K562 (cell line): ENCODE results near the gene MAP2K7. TPM values are rescaled to one million over a fixed set of nuclear protein-coding genes. Genes with fewer than 3 reads are reported as not detected.

Source experiments
- ATAC-seq: fragments of 200-7000 bp; cut with Tn5 transposase; 3 replicates; pipeline ENCODE4 v1.9.1; 2020; ENCODE audit warnings: moderate library complexity
- BruUV-seq: library from RNA; stranded (reverse); fragments of 400-500 nt; replicated peaks from 2 replicates; lab custom pipeline; 2021; lab: Mats Ljungman, UMichigan
- CTCF ChIA-PET: fragments of 300-600 bp; formaldehyde crosslinking; extraction: SDS; loops from one replicate; lab custom pipeline; 2021; ENCODE audit warnings: low intra/inter-chr PET ratio; lab: Yijun Ruan, JAX
- POLR2A ChIA-PET: fragments of 300-600, 350-650 bp; sonication (Branson Sonifier 250); formaldehyde crosslinking; extraction: SDS; loops from one replicate; lab custom pipeline; 2021; ENCODE audit warnings: antibody characterized with exemption, inconsistent platforms; lab: Yijun Ruan, JAX
- DNase-seq, 4 experiments: peaks; one replicate each; pipeline versions ENCODE4 v3.0.0 to v3.0.0-alpha.2; 2011 to 2018; ENCODE audit warnings: low spot score in 3 of 4, mixed read lengths in 3 of 4; ENCODE audit errors: extremely low read depth in 1 of 4
- FAIRE-seq: peaks from 2 replicates; lab custom pipeline; 2011; peaks lifted over from hg19 to GRCh38; lab: Jason Lieb, UNC
- H2AFZ ChIP-seq: 2 replicates; pipeline ENCODE4 v1.6.0; 2011; ENCODE audit warnings: low read depth, low read length, control low read depth, inconsistent platforms
- H3K27ac ChIP-seq: fragments of 200-600 bp; 3 replicates; pipeline ENCODE4 v1.8.0; 2011; ENCODE audit warnings: low read depth, mild to moderate bottlenecking, control low read depth, inconsistent platforms, low read length, moderate library complexity, mixed read lengths; ENCODE audit errors: extremely low read depth
- H3K27me3 ChIP-seq, 2 experiments: fragments of 300-600 bp in 1 of 2; 2 replicates in 1 of 2; 3 replicates in 1 of 2; pipeline versions ENCODE4 v1.6.0 to v1.8.0; 2011; ENCODE audit warnings: inconsistent platforms in 2 of 2, low read length in 2 of 2, mild to moderate bottlenecking in 1 of 2, mixed read lengths in 1 of 2, moderate library complexity in 1 of 2; ENCODE audit not compliant: control insufficient read depth in 2 of 2, insufficient read depth in 2 of 2
- H3K36me3 ChIP-seq: fragments of 300-600 bp; 3 replicates; pipeline ENCODE4 v1.8.0; 2011; ENCODE audit warnings: mild to moderate bottlenecking, low read length, inconsistent platforms; ENCODE audit not compliant: control insufficient read depth, insufficient read depth
- H3K4me1 ChIP-seq, 2 experiments: fragments of 200-600 bp in 1 of 2; replicated peaks in 1 of 2; 2 replicates in 1 of 2; 3 replicates in 1 of 2; pipeline versions ENCODE4 v1.5.1 to v1.8.0; 2011; ENCODE audit warnings: inconsistent platforms in 2 of 2, low read length in 2 of 2, mild to moderate bottlenecking in 1 of 2, mixed read lengths in 1 of 2, moderate library complexity in 1 of 2; ENCODE audit not compliant: control insufficient read depth in 2 of 2, insufficient read depth in 2 of 2
- H3K4me2 ChIP-seq: 2 replicates; pipeline ENCODE4 v1.6.1; 2011; ENCODE audit warnings: low read length, control low read depth, inconsistent platforms, mixed read lengths; ENCODE audit not compliant: insufficient read depth
- H3K4me3 ChIP-seq: fragments of 200-600 bp; sonication (generic), shearing (Covaris generic); 2 replicates; pipeline ENCODE4 v1.5.1; 2016; ENCODE audit warnings: control low read depth, inconsistent platforms
- H3K79me2 ChIP-seq: fragments of 200-600 bp; 3 replicates; pipeline ENCODE4 v1.8.0; 2011; ENCODE audit warnings: low read length, inconsistent platforms; ENCODE audit not compliant: control insufficient read depth, insufficient read depth
- H3K9ac ChIP-seq, 2 experiments: 2 replicates each; pipeline versions ENCODE4 v1.6.0 to v1.6.1; 2011; ENCODE audit warnings: low read depth in 2 of 2, low read length in 2 of 2, control low read depth in 1 of 2, inconsistent platforms in 1 of 2, mild to moderate bottlenecking in 1 of 2, mixed read lengths in 1 of 2; ENCODE audit not compliant: insufficient read depth in 1 of 2
- H3K9me1 ChIP-seq: one replicate; pipeline ENCODE4 v1.6.0; 2011; ENCODE audit warnings: inconsistent platforms, mild to moderate bottlenecking, low read length, moderate library complexity; ENCODE audit not compliant: control insufficient read depth, insufficient read depth
- H3K9me3 ChIP-seq: replicated peaks from 2 replicates; pipeline ENCODE4 v1.5.1; 2011; ENCODE audit warnings: low read depth, low read length, inconsistent platforms; ENCODE audit not compliant: control insufficient read depth, insufficient read depth
- H4K20me1 ChIP-seq: replicated peaks from 2 replicates; pipeline ENCODE4 v1.6.1; 2011; ENCODE audit warnings: low read length, inconsistent platforms, mixed read lengths; ENCODE audit not compliant: control insufficient read depth, insufficient read depth
- ERF ChIP-seq: fragments of 450-650 bp; formaldehyde crosslinking; IDR thresholded peaks from 2 replicates; pipeline ENCODE4 v1.4.0; 2020; ENCODE audit warnings: mild to moderate bottlenecking, mixed read lengths
- FOXP1 ChIP-seq: sonication (generic); formaldehyde crosslinking; IDR thresholded peaks from 2 replicates; pipeline ENCODE4 v1.8.0; 2022; ENCODE audit warnings: mild to moderate bottlenecking, missing genetic modification reagents
- NELFE ChIP-seq: IDR thresholded peaks from 2 replicates; pipeline ENCODE4 v1.6.1; 2011; ENCODE audit warnings: mild to moderate bottlenecking; ENCODE audit not compliant: insufficient read depth, insufficient read length
- NFE2L1 ChIP-seq: fragments of 450-650 bp; IDR thresholded peaks from 2 replicates; pipeline ENCODE4 v1.6.1; 2016; ENCODE audit warnings: missing genetic modification characterization, low read depth, mild to moderate bottlenecking, missing compliant biosample characterization, moderate library complexity, borderline replicate concordance
- TAF9B ChIP-seq: fragments of 450-650 bp; IDR thresholded peaks from 2 replicates; pipeline ENCODE4 v1.6.1; 2018; ENCODE audit warnings: mild to moderate bottlenecking; ENCODE audit not compliant: partially characterized antibody
- TEAD2 ChIP-seq: fragments of 450-650 bp; IDR thresholded peaks from 2 replicates; pipeline ENCODE4 v1.6.1; 2016; ENCODE audit warnings: missing genetic modification characterization, control low read depth, missing compliant biosample characterization
- ZNF79 ChIP-seq: fragments of 250-450 bp; sonication (Bioruptor Pico); IDR thresholded peaks from 2 replicates; pipeline ENCODE4 v1.4.0; 2020; ENCODE audit warnings: low read depth, mild to moderate bottlenecking, moderate library complexity
- ZSCAN29 ChIP-seq: fragments of 450-650 bp; IDR thresholded peaks from 2 replicates; pipeline ENCODE4 v1.6.1; 2017
- WGBS: fragments of 100-300 bp; shearing (Covaris generic); methylation state at CpG from one replicate; pipeline ENCODE4 v1.1.6; 2016; ENCODE audit warnings: low coverage, mixed read lengths; ENCODE audit not compliant: insufficient coverage; ENCODE audit errors: missing lambda C conversion rate; 5-methylcytosine and 5-hydroxymethylcytosine counted together
- in situ Hi-C: fragments of 300-500 bp; cut with MboI; formaldehyde crosslinking; loops from 4 replicates; pipeline ENCODE4 v1.15.0; 2018; ENCODE audit warnings: inconsistent platforms, mixed read lengths
- intact Hi-C: fragments of 100-400 bp; cut with micrococcal nuclease; formaldehyde crosslinking; loops from 2 replicates; pipeline ENCODE4 v1.14.2; 2022
- polyA plus RNA-seq, 8 experiments: library from polyadenylated mRNA; depleted of rRNA in 4 of 8; stranded (reverse) in 5 of 8; unstranded in 3 of 8; fragments of >200 nt; fragmentation: Nextera tagmentation in 2 of 8; fragmentation: Illumina TruSeq in 1 of 8; extraction: Ambion mirVana in 2 of 8; extraction: Trizol in 1 of 8; gene quantifications; 2 replicates each; pipeline versions ENCODE4 v1.2.1 to v1.2.3, GENCODE V29; 2011 to 2014; ENCODE audit warnings: inconsistent platforms in 1 of 8, missing spikeins in 1 of 8
- total RNA-seq, 7 experiments: library from RNA; depleted of rRNA in 6 of 7; stranded (reverse); fragments of >200 nt in 6 of 7; fragmentation: Illumina TruSeq in 2 of 7; extraction: Trizol in 2 of 7; gene quantifications; 2 replicates each; pipeline versions ENCODE4 v1.2.1 to v1.2.3, GENCODE V29; 2011 to 2021; ENCODE audit warnings: low replicate concordance in 1 of 7
- TF ChIP-seq, protein P1 (sequence below): fragments of 450-650 bp; IDR thresholded peaks from 2 replicates; pipeline ENCODE4 v1.6.1; 2016
- TF ChIP-seq, protein P2 (sequence below): fragments of 250-450 bp; sonication (Bioruptor Pico); IDR thresholded peaks from 2 replicates; pipeline ENCODE4 v1.5.0; 2022; ENCODE audit warnings: mild to moderate bottlenecking
- TF ChIP-seq, protein P3 (sequence below), 2 experiments: fragments of 450-650 bp; conservative IDR thresholded peaks; 2 replicates each; pipeline ENCODE4 v1.6.1; 2017; ENCODE audit warnings: mild to moderate bottlenecking in 2 of 2, moderate library complexity in 2 of 2
- TF ChIP-seq, protein P4 (sequence below): sonication (generic); formaldehyde crosslinking; IDR thresholded peaks from 2 replicates; pipeline ENCODE4 v1.8.0; 2023; ENCODE audit warnings: mild to moderate bottlenecking, missing genetic modification reagents

Gene MAP2K7
- total and polyA plus RNA-seq, 9 of the 15 experiments (the other 6 are each of a cell fraction or from before 2014, with no cell fraction given): 0.51 to 45.8 (median 14.1) TPM

DNA sequence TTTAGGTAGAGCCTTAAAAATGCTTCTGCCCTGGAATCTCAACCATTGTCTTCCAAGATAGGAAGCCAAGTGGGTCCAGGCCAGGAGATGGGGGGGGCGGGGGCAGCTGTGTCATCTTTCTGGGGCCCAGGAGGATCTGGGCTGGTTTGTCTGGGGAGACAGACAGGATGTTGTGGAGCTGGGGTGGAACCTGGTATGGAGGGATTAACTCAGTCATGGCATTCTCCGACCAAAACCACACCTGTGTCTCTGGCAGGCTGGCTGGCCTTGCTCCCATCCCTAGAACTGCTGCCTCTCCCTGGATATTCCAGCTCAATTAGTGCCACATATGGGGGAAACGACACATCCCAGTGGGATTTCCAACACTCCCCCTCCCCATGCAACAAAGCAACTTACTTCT, 2.7 kb upstream of the MAP2K7 start:
- no peak overlapping the region for H3K9ac ChIP-seq
- ChIA-PET POLR2A (interaction anchor here (0.5 to 5.3 kb wide), 6 partner anchors 12 to 891 kb away, joined by 3 to 72 read pairs (median 4); partner anchors contain the start of genes LRRC8E and SNAPC2), CTCF (interaction anchor here (1.2 kb wide), 1 partner anchor 48 kb away, joined by 3 read pairs; no protein-coding TSS in a partner anchor)
- no peak for FAIRE-seq
- intact Hi-C loops (no loop called here), in situ Hi-C loops (no loop called here)
- no peaks in the 10 kb centered on the region for H4K20me1 ChIP-seq
- H3K4me2 ChIP-seq: no peak overlapping the region
- peaks cover 13 to 46% of the 10 kb centered on the region in 2 experiments; a peak in 4 of 5 replicates for H3K4me1 ChIP-seq
- no peak for TF ChIP-seq NFE2L1 (tag)
- no peak for TF ChIP-seq TAF9B
- no peak for TF ChIP-seq TEAD2 (tag)
- TF ChIP-seq, protein P1, sequence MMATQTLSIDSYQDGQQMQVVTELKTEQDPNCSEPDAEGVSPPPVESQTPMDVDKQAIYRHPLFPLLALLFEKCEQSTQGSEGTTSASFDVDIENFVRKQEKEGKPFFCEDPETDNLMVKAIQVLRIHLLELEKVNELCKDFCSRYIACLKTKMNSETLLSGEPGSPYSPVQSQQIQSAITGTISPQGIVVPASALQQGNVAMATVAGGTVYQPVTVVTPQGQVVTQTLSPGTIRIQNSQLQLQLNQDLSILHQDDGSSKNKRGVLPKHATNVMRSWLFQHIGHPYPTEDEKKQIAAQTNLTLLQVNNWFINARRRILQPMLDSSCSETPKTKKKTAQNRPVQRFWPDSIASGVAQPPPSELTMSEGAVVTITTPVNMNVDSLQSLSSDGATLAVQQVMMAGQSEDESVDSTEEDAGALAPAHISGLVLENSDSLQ: no peak
- TF ChIP-seq ZSCAN29: no peak
- no peak for TF ChIP-seq FOXP1
- TF ChIP-seq, protein P2, sequence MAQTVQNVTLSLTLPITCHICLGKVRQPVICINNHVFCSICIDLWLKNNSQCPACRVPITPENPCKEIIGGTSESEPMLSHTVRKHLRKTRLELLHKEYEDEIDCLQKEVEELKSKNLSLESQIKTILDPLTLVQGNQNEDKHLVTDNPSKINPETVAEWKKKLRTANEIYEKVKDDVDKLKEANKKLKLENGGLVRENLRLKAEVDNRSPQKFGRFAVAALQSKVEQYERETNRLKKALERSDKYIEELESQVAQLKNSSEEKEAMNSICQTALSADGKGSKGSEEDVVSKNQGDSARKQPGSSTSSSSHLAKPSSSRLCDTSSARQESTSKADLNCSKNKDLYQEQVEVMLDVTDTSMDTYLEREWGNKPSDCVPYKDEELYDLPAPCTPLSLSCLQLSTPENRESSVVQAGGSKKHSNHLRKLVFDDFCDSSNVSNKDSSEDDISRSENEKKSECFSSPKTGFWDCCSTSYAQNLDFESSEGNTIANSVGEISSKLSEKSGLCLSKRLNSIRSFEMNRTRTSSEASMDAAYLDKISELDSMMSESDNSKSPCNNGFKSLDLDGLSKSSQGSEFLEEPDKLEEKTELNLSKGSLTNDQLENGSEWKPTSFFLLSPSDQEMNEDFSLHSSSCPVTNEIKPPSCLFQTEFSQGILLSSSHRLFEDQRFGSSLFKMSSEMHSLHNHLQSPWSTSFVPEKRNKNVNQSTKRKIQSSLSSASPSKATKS: no peak
- TF ChIP-seq, protein P3, sequence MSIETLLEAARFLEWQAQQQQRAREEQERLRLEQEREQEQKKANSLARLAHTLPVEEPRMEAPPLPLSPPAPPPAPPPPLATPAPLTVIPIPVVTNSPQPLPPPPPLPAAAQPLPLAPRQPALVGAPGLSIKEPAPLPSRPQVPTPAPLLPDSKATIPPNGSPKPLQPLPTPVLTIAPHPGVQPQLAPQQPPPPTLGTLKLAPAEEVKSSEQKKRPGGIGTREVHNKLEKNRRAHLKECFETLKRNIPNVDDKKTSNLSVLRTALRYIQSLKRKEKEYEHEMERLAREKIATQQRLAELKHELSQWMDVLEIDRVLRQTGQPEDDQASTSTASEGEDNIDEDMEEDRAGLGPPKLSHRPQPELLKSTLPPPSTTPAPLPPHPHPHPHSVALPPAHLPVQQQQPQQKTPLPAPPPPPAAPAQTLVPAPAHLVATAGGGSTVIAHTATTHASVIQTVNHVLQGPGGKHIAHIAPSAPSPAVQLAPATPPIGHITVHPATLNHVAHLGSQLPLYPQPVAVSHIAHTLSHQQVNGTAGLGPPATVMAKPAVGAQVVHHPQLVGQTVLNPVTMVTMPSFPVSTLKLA (conservative IDR thresholded peaks at IDR 0.05): no peak
- no peak for TF ChIP-seq NELFE
- TF ChIP-seq ZNF79: no peak
- TF ChIP-seq, protein P4, sequence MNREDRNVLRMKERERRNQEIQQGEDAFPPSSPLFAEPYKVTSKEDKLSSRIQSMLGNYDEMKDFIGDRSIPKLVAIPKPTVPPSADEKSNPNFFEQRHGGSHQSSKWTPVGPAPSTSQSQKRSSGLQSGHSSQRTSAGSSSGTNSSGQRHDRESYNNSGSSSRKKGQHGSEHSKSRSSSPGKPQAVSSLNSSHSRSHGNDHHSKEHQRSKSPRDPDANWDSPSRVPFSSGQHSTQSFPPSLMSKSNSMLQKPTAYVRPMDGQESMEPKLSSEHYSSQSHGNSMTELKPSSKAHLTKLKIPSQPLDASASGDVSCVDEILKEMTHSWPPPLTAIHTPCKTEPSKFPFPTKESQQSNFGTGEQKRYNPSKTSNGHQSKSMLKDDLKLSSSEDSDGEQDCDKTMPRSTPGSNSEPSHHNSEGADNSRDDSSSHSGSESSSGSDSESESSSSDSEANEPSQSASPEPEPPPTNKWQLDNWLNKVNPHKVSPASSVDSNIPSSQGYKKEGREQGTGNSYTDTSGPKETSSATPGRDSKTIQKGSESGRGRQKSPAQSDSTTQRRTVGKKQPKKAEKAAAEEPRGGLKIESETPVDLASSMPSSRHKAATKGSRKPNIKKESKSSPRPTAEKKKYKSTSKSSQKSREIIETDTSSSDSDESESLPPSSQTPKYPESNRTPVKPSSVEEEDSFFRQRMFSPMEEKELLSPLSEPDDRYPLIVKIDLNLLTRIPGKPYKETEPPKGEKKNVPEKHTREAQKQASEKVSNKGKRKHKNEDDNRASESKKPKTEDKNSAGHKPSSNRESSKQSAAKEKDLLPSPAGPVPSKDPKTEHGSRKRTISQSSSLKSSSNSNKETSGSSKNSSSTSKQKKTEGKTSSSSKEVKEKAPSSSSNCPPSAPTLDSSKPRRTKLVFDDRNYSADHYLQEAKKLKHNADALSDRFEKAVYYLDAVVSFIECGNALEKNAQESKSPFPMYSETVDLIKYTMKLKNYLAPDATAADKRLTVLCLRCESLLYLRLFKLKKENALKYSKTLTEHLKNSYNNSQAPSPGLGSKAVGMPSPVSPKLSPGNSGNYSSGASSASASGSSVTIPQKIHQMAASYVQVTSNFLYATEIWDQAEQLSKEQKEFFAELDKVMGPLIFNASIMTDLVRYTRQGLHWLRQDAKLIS (CRISPR knock-in tag): no peak
- no peak for TF ChIP-seq ERF
- 67% methylated on average over 2 of the region's 3 CpGs for WGBS
- DNase-seq: no peak
- H3K36me3 ChIP-seq: peaks cover 31% of the 10 kb centered on the region; the same call in 2 of the 3 replicates
- no peaks in the 10 kb centered on the region for H3K9me3 ChIP-seq
- no peaks in the 10 kb centered on the region for H3K27me3 ChIP-seq
- H2AFZ ChIP-seq: no peak overlapping the region
- H3K27ac ChIP-seq: no peak overlapping the region
- H3K9me1 ChIP-seq: peaks cover 7% of the 10 kb centered on the region
- no TSS peak for BruUV-seq
- no peak for ATAC-seq
- H3K4me3 ChIP-seq: no peak overlapping the region
- peaks cover 33% of the 10 kb centered on the region for H3K79me2 ChIP-seq
